A673 (cell line): ENCODE data around the gene LRRC8D.

Experiments used
- CTCF ChIP-seq: fragments of 300-800, 200-600 bp; sonication (generic); conservative IDR thresholded peaks from 2 replicates; pipeline ENCODE4 v1.5.1; 2017; ENCODE audit warnings: low read depth, mild to moderate bottlenecking, antibody characterized with exemption, low read length, moderate library complexity, mixed read lengths
- EZH2 ChIP-seq: fragments of 200-600 bp; sonication (generic); IDR thresholded peaks from 2 replicates; pipeline ENCODE4 v1.6.1; 2017; ENCODE audit warnings: borderline replicate concordance, low read depth, mild to moderate bottlenecking, mixed read lengths, antibody characterized with exemption, low read length; ENCODE audit not compliant: poor library complexity, severe bottlenecking

DNA sequence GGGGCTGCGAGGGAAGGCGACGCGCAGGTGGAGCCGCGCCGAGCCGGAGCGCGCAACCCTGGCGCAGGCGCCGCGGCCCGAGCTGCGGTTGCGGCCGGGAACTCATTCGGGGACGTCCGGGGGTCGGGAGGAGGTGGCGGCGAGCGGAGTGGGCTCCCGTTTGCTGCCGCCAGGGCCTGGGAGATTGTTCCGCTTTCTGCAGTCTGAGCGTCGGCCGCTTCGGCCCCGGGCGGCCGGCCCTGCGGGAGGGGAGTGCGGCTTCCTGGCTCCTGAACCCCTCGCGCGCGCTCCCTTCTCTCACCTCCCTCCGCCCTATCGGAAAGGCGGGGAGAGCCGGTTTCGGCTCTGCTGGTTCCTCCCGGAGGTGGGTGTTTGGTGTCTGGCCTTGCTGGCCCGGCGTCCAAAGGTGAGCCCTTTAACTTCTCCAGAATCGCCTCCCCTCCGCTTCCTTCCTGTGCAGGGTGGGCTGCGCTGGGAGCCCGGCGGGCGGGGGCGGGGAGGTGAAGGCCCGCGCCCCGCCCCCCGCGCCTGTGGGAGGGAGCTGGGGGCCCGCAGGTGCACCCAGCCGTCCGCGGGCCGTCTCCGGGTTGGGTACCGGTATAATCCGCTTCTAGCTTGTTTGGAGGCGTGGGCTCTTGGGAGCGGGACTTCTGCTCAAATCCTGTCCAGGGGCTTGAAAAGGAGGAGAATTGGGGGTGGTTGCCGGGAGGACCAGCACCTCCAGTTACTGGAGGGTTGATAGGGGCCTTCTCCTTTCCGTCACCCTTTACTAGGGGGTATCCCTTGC is 683 bp downstream of the LRRC8D start:
- no peak for TF ChIP-seq EZH2
- no peak for TF ChIP-seq CTCF
